ENCODE measurements around the gene ZDHHC24.
"Not testable (repeated sequence)": the region's sequence is repeated elsewhere in the genome, so short reads cannot be mapped to it uniquely, and the experiment has no call there.

ZDHHC24 gene

GRCh38 chr11:66591175-66591574, 45.3 kb upstream of the ZDHHC24 start:
- Histone ChIP-seq H3K36me3 (ENCODE audit: control insufficient read depth, insufficient read depth, low read length) (no peaks in the 10 kb centered on the region), H3K9ac (ENCODE audit: low read length) (no peak overlapping the region), H2AK5ac (ENCODE audit: low read length) (no peak overlapping the region)

GRCh38 chr11:66589996-66590675, 44.3 kb upstream of the ZDHHC24 start:
- no peaks in the 10 kb centered on the region for H3K79me2 ChIP-seq (ENCODE audit: control insufficient read depth, insufficient read depth, low read length)
- H3K4me3 ChIP-seq (ENCODE audit: low read length) = no peak overlapping the region
- H3K79me1 ChIP-seq (ENCODE audit: low read length) = no peaks in the 10 kb centered on the region
- no peak overlapping the region for H3K4ac ChIP-seq (ENCODE audit: low read depth, low read length)
- no peak overlapping the region for H2AK5ac ChIP-seq (ENCODE audit: low read length)
- H3K36me3 ChIP-seq (ENCODE audit: control insufficient read depth, insufficient read depth, low read length) = no peaks in the 10 kb centered on the region
- no peak overlapping the region for H4K5ac ChIP-seq (ENCODE audit: low read length)
- H2BK120ac ChIP-seq (ENCODE audit: low read depth, low read length) = no peak overlapping the region
- no peak overlapping the region for H3K4me2 ChIP-seq (ENCODE audit: low read length)
- no peak overlapping the region for H3K18ac ChIP-seq (ENCODE audit: low read length)
- no peak overlapping the region for H2BK5ac ChIP-seq (ENCODE audit: low read length)
- DNase-seq = no peak
- no CpG with 5 or more reads among the region's 7 CpGs for WGBS (ENCODE audit: extremely low coverage, insufficient coverage, low lambda C conversion rate)
- H3K4me1 ChIP-seq (ENCODE audit: control insufficient read depth, low read depth, low read length) = no peaks in the 10 kb centered on the region
- no peaks in the 10 kb centered on the region for H3K27me3 ChIP-seq (ENCODE audit: insufficient read depth, low read length, poor library complexity)
- no peak overlapping the region for H3K23ac ChIP-seq (ENCODE audit: low read length)
- H2BK15ac ChIP-seq (replicated peaks; ENCODE audit: low read depth) = no peak overlapping the region
- H3K27ac ChIP-seq (ENCODE audit: low read depth, low read length) = no peak overlapping the region
- H4K8ac ChIP-seq (ENCODE audit: low read depth, low read length) = no peak overlapping the region
- H3K56ac ChIP-seq (ENCODE audit: low read length) = no peak overlapping the region
- H3K9ac ChIP-seq (ENCODE audit: low read length) = no peak overlapping the region

More at GRCh38 chr11:66591175-66591574, 45.3 kb upstream of the ZDHHC24 start:
- no peak overlapping the region for H2BK120ac ChIP-seq (ENCODE audit: low read depth, low read length)
- no peak overlapping the region for H3K4me3 ChIP-seq (ENCODE audit: low read length)
- no peaks in the 10 kb centered on the region for H3K79me2 ChIP-seq (ENCODE audit: control insufficient read depth, insufficient read depth, low read length)
- H3K4me1 ChIP-seq (ENCODE audit: control insufficient read depth, low read depth, low read length) = no peaks in the 10 kb centered on the region
- no CpG with 5 or more reads among the region's 2 CpGs for WGBS (ENCODE audit: extremely low coverage, insufficient coverage, low lambda C conversion rate)
- H3K23ac ChIP-seq (ENCODE audit: low read length) = no peak overlapping the region
- no peak overlapping the region for H3K56ac ChIP-seq (ENCODE audit: low read length)
- H3K27me3 ChIP-seq (ENCODE audit: insufficient read depth, low read length, poor library complexity) = no peaks in the 10 kb centered on the region
- no peak overlapping the region for H3K4me2 ChIP-seq (ENCODE audit: low read length)
- DNase-seq = no peak
- no peak overlapping the region for H3K18ac ChIP-seq (ENCODE audit: low read length)
- H3K4ac ChIP-seq (ENCODE audit: low read depth, low read length) = no peak overlapping the region
- no peak overlapping the region for H2BK15ac ChIP-seq (replicated peaks; ENCODE audit: low read depth)
- no peaks in the 10 kb centered on the region for H3K79me1 ChIP-seq (ENCODE audit: low read length)
- H4K5ac ChIP-seq (ENCODE audit: low read length) = no peak overlapping the region
- H4K8ac ChIP-seq (ENCODE audit: low read depth, low read length) = no peak overlapping the region
- no peak overlapping the region for H2BK5ac ChIP-seq (ENCODE audit: low read length)
- H3K27ac ChIP-seq (ENCODE audit: low read depth, low read length) = no peak overlapping the region

GRCh38 chr11:66589315-66589714, 43.5 kb upstream of the ZDHHC24 start:
- H3K4me3 ChIP-seq (ENCODE audit: low read length); H3K36me3 ChIP-seq (ENCODE audit: control insufficient read depth, insufficient read depth, low read length); H3K79me1 ChIP-seq (ENCODE audit: low read length); H3K18ac ChIP-seq (ENCODE audit: low read length); H3K9ac ChIP-seq (ENCODE audit: low read length); H2BK120ac ChIP-seq (ENCODE audit: low read depth, low read length); H2BK5ac ChIP-seq (ENCODE audit: low read length); H3K27ac ChIP-seq (ENCODE audit: low read depth, low read length); H3K79me2 ChIP-seq (ENCODE audit: control insufficient read depth, insufficient read depth, low read length); H3K23ac ChIP-seq (ENCODE audit: low read length); H4K5ac ChIP-seq (ENCODE audit: low read length); H4K8ac ChIP-seq (ENCODE audit: low read depth, low read length); H3K4me1 ChIP-seq (ENCODE audit: control insufficient read depth, low read depth, low read length); H3K4me2 ChIP-seq (ENCODE audit: low read length); H3K56ac ChIP-seq (ENCODE audit: low read length); DNase-seq; H2AK5ac ChIP-seq (ENCODE audit: low read length); H3K4ac ChIP-seq (ENCODE audit: low read depth, low read length); H2BK15ac ChIP-seq (replicated peaks; ENCODE audit: low read depth); H3K27me3 ChIP-seq (ENCODE audit: insufficient read depth, low read length, poor library complexity): not testable (repeated sequence)
- no CpG with 5 or more reads among the region's 2 CpGs for WGBS (ENCODE audit: extremely low coverage, insufficient coverage, low lambda C conversion rate)

GRCh38 chr11:66586136-66586535, 40.3 kb upstream of the ZDHHC24 start:
- H3K4me1 ChIP-seq (ENCODE audit: control insufficient read depth, low read depth, low read length) = no peaks in the 10 kb centered on the region
- H2BK5ac ChIP-seq (ENCODE audit: low read length) = no peak overlapping the region
- no peak overlapping the region for H3K56ac ChIP-seq (ENCODE audit: low read length)
- no peak overlapping the region for H2BK15ac ChIP-seq (replicated peaks; ENCODE audit: low read depth)
- H4K8ac ChIP-seq (ENCODE audit: low read depth, low read length) = no peak overlapping the region
- no peak overlapping the region for H3K9ac ChIP-seq (ENCODE audit: low read length)
- H2AK5ac ChIP-seq (ENCODE audit: low read length) = no peak overlapping the region
- no peak overlapping the region for H2BK120ac ChIP-seq (ENCODE audit: low read depth, low read length)
- no peak overlapping the region for H3K23ac ChIP-seq (ENCODE audit: low read length)
- no peak overlapping the region for H4K5ac ChIP-seq (ENCODE audit: low read length)
- H3K27ac ChIP-seq (ENCODE audit: low read depth, low read length) = no peak overlapping the region
- no peak overlapping the region for H3K18ac ChIP-seq (ENCODE audit: low read length)
- no peak for DNase-seq
- no peak overlapping the region for H3K4me3 ChIP-seq (ENCODE audit: low read length)
- no peaks in the 10 kb centered on the region for H3K79me2 ChIP-seq (ENCODE audit: control insufficient read depth, insufficient read depth, low read length)
- H3K79me1 ChIP-seq (ENCODE audit: low read length) = no peaks in the 10 kb centered on the region
- H3K4me2 ChIP-seq (ENCODE audit: low read length) = no peak overlapping the region
- no peaks in the 10 kb centered on the region for H3K36me3 ChIP-seq (ENCODE audit: control insufficient read depth, insufficient read depth, low read length)
- WGBS (ENCODE audit: extremely low coverage, insufficient coverage, low lambda C conversion rate) = no CpG with 5 or more reads among the region's 2 CpGs
- no peak overlapping the region for H3K4ac ChIP-seq (ENCODE audit: low read depth, low read length)
- H3K27me3 ChIP-seq (ENCODE audit: insufficient read depth, low read length, poor library complexity) = no peaks in the 10 kb centered on the region

- H2BK15ac ChIP-seq (replicated peaks; ENCODE audit: low read depth); H3K18ac ChIP-seq (ENCODE audit: low read length); H3K79me2 ChIP-seq (ENCODE audit: control insufficient read depth, insufficient read depth, low read length); H3K27me3 ChIP-seq (ENCODE audit: insufficient read depth, low read length, poor library complexity); H3K4ac ChIP-seq (ENCODE audit: low read depth, low read length); H3K4me2 ChIP-seq (ENCODE audit: low read length); H2BK120ac ChIP-seq (ENCODE audit: low read depth, low read length); H3K23ac ChIP-seq (ENCODE audit: low read length); H3K27ac ChIP-seq (ENCODE audit: low read depth, low read length); H3K79me1 ChIP-seq (ENCODE audit: low read length); H2BK5ac ChIP-seq (ENCODE audit: low read length); H3K56ac ChIP-seq (ENCODE audit: low read length); H4K8ac ChIP-seq (ENCODE audit: low read depth, low read length); H3K36me3 ChIP-seq (ENCODE audit: control insufficient read depth, insufficient read depth, low read length); H4K5ac ChIP-seq (ENCODE audit: low read length); H3K4me1 ChIP-seq (ENCODE audit: control insufficient read depth, low read depth, low read length); H3K9ac ChIP-seq (ENCODE audit: low read length); DNase-seq; H3K4me3 ChIP-seq (ENCODE audit: low read length); H2AK5ac ChIP-seq (ENCODE audit: low read length): not testable (repeated sequence)
- WGBS (ENCODE audit: extremely low coverage, insufficient coverage, low lambda C conversion rate) = no CpG with 5 or more reads among the region's 1 CpG
Measured at GRCh38 chr11:66585447-66585846, 39.6 kb upstream of the ZDHHC24 start.

GRCh38 chr11:66582565-66583147, 36.8 kb upstream of the ZDHHC24 start:
- not testable (repeated sequence) for H2AK5ac ChIP-seq (ENCODE audit: low read length); H3K4me1 ChIP-seq (ENCODE audit: control insufficient read depth, low read depth, low read length); H3K79me2 ChIP-seq (ENCODE audit: control insufficient read depth, insufficient read depth, low read length); H3K18ac ChIP-seq (ENCODE audit: low read length); H4K8ac ChIP-seq (ENCODE audit: low read depth, low read length); DNase-seq; H3K56ac ChIP-seq (ENCODE audit: low read length); H3K27me3 ChIP-seq (ENCODE audit: insufficient read depth, low read length, poor library complexity); H3K79me1 ChIP-seq (ENCODE audit: low read length); H2BK15ac ChIP-seq (replicated peaks; ENCODE audit: low read depth); H3K4me3 ChIP-seq (ENCODE audit: low read length); H2BK120ac ChIP-seq (ENCODE audit: low read depth, low read length); H3K27ac ChIP-seq (ENCODE audit: low read depth, low read length); H3K4me2 ChIP-seq (ENCODE audit: low read length); H2BK5ac ChIP-seq (ENCODE audit: low read length); H4K5ac ChIP-seq (ENCODE audit: low read length); H3K36me3 ChIP-seq (ENCODE audit: control insufficient read depth, insufficient read depth, low read length); H3K4ac ChIP-seq (ENCODE audit: low read depth, low read length); H3K23ac ChIP-seq (ENCODE audit: low read length); H3K9ac ChIP-seq (ENCODE audit: low read length)
- no CpG with 5 or more reads among the region's 3 CpGs for WGBS (ENCODE audit: extremely low coverage, insufficient coverage, low lambda C conversion rate)
